GM19023 (cell line): Measurements from ENCODE around the gene GLT6D1.

Experiments used
- ATAC-seq: cut with Tn5 transposase; IDR thresholded peaks from one replicate; pipeline ENCODE4 v1.9.1; 2021; ENCODE audit warnings: mild to moderate bottlenecking, moderate library complexity; ENCODE audit not compliant: unreplicated experiment

GLT6D1 gene

DNA sequence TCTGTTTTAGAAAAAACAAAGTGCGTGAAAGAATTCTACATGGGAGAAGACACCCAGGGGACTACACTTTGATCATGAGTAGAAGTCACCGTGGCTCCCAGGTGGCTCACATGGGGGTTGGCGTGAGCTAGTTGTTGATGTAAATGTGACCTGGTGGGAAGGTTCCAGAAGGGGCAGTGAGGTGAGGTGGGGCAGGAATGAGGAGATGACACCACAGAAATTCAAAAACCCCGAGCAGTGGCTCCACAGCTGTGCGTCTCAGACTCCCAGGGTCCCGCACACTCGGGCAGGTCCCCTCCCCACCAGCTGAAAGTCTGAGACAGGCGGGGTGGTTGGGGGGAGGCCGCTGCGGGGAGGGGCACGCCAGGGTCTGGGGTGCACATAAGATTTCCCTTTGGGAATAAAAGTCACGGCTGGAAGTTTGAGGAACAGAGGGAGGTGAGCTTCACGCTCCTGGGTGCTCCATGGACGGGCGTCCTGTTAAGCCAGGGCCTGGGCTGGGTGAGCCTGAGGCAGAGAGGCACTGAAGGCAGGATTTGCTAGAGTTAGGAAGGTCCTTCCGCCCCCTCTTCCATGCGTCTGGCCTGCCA is 29.9 kb downstream of the GLT6D1 start:
- no peak for ATAC-seq

DNA sequence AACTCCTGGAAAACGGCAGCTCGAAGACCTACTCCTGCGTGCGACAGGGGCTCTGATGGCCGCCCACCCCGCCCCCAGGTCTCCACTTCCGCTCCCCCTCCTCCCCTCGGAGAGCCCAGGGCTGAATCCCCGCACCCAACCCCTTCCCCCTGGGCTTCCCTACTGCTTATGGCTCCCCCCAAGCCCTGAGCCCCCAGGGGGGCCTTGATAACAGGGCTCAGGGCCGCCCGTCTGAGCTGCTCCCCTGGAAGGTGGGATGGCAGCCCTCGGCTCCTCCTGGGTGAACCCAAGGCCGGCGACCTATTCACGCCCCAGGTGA is 30.4 kb downstream of the GLT6D1 start:
- no peak for ATAC-seq

DNA sequence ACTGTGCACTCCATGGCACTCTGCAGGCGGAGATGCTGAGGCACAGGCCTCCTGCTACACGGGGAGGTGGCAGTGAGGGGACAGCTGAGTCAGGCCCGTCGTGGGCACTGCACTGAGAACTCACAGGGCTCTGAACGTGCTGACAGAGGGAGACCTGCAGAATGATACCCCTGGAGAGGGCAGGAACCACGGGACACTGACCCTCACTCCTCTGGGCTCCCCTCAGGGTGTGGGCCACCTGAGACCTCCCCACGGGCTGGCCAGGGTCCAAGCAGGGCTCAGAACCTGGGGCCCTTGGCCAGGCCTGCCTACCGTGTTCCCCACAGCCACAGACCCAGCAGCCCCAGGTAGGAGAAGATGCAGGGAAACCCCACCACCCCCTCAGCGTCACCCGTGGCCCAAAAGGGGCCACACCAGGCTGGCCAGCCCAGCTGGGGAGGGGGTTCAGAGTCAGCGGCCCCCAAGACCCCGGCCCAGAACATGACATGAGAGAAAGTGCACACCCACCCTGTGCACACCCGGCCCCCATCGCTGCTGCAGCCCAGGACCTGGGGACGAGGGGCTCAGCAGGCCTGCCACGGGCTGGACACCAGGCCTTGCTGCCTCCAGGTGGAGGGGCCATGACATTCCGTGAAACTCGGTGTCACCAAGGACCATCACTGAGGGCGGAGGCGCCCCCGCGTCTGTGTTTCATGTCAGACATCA is 30.9 kb downstream of the GLT6D1 start:
- ATAC-seq = no peak

DNA sequence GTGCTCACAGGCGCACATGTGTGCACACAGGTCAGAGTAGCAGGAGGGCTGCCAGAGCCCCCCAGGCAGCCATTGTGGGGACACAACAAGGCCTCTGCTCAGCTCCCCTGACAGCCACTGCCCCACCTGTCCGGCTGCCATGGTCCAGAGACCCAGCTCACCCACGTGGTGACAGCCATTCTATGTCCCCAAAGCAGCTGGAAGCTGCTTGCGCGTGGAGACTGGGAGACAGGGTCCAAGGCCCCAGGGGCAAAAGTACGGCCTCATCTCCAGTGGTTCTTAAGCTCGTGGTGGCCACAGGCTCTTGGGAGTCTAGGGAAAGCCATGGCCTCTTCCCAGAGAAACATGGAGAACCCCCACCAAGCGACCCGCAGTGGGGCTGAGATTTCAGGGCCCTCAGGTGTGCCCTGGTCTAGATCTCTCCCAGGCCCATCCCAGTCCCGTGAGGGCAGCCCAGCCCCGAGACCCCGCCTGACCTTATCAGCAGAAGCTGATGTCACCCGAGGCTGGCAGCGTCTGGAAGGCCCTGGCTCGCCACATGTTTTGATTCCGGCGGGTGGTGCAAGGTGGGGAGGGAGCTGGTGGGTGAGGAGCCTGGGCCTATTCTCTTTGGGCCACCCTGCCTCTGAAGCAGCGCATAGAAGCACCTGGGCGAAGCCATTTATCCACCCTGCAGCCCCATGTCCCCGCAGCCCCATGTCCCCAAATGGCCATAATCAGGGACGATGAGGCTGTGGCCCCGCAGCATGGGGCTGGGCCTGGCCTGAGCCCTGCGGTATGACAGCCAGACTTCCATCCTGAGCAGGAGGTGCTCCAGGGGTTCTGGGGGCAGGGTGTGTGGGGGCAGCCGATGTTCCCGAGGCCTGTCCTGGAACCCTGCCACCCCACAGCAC is 31.7 kb downstream of the GLT6D1 start:
- no peak for ATAC-seq

DNA sequence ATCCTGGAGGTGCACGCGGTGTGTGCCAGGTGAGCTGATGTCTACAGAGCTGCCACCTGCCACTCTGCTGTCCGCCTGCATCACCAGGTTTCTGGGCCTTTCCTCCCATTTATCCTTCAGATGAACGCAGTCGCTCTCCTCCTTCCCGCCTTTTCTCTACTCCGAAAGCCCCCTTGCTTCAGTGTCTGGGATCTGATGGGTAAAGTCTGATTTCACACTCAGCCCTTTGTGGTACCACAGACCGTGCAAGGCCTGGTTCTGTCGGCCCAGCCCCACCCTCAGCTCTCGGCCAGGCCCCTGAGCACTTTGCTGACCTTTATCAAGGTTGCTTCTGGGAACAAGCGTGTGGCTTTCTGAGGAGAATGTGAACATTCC is 32.5 kb downstream of the GLT6D1 start:
- ATAC-seq = no peak

DNA sequence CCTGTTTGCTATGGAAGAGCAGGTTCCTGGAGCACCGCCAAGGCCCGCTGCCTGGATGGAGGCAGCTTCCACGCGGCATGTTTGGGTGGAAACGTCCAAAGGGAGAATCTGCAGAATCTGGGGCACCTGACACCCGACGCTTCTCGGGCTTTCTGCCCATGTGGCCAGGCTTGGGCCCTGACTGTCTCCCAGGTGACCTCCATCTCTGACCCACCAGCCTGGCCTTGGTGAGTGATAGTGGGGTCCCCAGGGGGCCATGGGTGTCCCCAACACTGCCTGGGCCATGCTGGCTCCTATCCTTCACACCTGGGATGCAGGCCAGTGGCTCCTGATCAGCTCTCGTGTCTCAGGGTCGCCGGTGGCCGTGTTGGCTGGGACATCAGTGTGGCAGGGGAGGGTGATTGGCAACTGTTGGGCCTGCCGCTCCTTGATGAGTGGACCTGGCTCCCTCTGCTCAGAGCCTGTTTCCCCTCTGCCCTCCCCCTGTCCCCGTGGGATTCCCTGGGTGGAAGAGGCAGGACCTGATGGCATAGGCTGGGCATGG is 34.0 kb downstream of the GLT6D1 start:
- no peak for ATAC-seq

DNA sequence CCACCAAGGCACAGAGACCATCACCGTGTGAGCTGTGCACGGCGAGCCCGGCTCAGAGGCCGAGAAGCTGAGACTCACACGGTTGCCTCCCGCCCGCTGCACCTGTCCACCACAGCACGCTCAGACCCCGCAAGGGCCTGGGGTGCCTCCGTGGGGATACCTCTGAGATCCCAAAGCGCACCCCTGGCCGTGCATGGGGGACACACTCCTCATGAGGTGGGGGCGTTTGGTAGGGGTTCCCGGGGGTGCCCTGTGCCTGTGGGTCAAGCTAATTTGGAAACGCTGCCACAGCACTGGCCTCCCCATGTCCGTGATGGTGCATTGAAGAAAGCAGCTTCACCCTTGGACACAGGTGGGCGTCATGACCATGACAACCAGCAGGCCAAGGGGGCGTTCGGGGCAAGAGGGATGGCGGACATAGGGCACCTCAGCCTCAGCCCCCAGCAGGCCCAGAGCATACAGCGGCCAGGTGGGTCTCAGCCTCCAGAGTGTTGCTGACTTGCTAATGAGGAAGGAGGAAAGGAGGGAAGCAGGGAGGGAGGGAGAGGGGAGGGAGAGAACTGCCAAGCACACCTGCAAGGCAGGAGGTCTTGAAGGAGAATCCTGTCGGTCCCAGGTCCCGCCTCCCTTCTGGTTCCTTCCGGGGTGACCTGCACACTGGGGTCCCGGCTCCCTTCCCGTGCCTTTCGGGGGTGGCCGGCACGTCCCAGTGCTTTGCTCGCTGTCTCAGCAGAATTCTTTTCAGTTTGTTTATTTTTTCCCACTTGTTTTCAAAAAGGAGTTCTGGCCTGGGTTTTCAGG is 34.7 kb downstream of the GLT6D1 start:
- ATAC-seq = no peak

DNA sequence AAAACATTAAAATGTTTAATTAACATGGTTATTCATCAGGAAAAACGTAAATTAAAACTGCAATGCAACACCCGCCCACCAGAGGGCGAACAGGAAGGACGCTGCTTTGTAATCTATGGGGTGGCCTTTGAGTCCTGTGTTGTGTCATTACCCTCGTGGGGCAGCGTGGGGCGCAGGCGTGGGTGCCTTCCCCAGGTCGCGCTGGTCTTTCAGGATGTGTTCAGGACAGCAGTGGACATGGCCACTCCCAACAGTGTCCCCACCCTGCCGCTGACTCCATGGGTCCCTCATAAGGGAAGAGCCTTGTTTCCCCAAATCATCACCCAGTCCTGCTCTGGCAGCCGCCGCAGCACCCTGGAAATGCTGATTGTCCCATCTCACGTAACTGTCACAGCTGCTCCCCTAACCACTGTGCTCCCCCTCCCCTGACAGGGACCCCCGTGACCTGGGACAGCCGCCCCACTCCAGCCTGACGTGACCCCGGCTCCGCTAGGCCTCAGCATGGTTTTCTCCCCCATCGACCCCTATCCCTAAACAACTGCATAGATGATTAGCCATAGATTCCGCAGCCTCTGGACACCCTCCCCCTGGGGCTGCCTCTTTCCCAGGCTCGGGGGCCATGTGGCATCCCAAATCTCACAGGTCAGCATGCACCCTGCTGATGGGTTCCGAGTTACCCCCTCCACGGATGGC is 36.4 kb downstream of the GLT6D1 start:
- no peak for ATAC-seq

DNA sequence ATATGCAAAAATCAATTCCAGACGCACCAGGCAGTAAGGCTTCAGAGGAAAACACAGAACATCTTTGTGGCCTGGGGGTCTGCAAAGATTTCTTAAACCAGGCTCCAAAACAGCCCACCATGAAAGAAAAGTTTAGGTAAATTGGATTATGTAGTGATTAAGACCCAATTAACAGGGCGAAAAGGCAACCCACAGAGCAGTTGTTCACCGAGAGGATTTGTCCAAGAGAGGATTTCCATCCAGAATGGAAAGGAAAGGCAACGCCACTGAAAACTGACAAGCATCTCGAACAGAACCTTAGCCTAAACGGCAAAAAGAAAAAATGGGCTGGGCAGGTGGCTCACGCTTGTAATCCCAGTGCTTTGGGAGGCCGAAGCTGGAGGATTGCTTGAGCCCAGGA is 37.4 kb downstream of the GLT6D1 start:
- ATAC-seq = no peak

DNA sequence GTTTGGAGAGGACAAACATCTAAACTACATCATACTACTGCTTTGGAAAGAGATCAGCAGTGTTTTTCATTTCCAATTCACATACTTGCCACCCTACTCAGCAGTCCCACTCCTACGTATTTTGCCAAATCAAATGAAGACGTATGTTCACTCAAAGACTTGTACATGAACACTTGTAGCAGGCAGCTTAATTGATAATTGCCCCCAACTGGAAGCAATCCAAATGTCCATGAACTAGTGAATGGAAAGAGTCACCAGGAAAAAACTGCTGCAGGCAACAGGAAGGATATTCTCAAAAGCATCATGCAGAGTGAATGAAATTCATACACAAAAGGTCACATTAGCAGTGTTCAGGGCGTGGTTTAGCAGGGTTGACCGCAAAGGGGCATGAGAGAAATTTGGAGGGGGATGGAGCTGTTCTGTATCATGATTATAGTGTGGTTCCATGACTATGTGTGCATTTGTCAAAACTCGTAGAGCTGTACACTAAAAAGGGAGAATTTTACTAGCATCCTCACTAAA is 39.0 kb downstream of the GLT6D1 start:
- ATAC-seq = no peak

DNA sequence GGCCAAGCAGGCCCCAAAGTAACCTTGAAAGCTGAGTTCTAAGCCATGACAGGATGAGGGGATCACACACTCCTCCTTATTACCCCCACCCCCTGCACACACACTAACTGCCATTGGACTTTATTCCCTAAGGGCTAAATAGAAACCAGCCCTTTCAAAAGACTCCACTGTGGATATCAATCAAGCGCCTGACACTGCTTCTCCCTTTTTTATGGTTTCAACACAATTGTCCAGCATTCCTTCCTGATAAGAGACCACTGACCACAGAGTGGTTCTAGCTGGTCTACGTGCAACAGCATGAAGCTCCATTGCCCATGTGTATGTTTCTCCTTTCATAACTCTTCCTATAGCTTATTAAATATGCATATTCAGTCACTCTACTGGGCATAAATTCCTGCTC is 43.1 kb downstream of the GLT6D1 start:
- no peak for ATAC-seq

DNA sequence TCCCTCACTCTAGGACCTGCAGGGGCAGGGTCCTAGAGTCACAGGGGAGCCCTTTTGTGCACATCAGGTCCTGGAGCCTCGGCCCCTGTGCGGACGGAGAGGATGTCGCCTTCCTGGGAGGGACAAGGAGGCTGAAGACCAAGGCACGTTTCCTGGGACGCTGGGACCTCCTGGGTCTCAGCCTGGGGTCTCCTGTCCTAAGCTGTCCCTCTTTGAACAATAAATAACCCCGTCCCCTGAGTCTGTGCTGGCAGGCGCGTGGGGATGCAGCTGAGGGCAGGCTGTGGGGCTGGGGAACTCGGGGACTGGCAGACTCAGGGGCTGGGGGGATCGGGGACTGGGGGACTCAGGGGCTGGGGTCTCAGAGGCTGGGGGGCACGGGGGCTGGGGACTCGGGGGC is 46.7 kb downstream of the GLT6D1 start:
- ATAC-seq = no peak

DNA sequence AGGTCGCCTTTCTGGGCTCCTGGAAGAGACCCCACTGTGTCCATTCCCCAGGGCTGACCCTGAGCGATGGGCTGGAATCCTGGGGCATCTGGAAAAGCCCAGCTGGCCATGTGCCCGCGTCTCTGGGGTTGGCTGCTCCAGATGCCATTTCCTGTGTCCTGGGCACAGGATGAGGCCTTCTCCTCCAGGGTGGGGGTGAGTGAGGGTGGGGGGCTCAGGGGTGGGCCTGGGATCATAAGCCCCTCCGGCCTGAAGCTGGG is 47.1 kb downstream of the GLT6D1 start:
- ATAC-seq = no peak

DNA sequence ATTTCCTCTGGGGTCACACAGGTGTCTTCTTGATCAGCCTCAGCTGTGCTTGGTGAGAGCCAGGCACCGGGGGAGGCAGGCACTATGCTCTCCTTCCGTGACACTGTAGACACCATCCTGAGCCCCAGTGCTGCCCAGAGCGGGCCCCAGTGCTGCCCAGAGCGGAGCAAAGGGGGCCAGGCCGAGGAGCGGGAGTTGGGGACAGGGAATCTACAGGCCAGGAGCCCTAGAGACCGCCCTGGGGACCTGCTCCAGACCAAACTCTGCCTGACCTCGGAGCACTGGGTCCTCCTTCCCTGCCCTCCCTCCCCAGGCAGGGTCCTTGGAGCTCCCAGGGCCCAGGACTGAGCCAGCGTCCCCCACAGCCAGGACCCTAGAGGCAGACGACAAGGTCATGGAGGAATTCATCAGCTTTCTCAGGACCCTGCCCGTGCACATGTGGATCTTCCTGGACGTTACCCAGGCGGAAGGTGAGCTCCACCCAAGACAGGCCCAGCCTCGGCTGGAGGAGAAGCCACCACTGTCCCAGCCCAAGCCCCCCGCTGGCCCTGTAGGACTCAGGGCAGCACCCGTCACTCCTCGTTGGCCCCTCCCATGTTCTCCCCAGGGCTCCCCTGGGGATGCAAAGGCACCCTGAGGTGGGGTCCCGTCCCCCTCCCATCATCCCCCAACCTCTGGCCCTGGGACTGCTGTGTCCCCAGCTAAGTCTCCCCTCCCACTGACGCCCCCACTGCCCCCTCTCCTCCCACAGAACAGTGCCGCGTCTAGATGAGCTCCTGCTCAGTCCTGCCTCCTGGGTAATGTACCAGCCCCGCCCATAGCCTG is 47.6 kb downstream of the GLT6D1 start:
- no peak for ATAC-seq

DNA sequence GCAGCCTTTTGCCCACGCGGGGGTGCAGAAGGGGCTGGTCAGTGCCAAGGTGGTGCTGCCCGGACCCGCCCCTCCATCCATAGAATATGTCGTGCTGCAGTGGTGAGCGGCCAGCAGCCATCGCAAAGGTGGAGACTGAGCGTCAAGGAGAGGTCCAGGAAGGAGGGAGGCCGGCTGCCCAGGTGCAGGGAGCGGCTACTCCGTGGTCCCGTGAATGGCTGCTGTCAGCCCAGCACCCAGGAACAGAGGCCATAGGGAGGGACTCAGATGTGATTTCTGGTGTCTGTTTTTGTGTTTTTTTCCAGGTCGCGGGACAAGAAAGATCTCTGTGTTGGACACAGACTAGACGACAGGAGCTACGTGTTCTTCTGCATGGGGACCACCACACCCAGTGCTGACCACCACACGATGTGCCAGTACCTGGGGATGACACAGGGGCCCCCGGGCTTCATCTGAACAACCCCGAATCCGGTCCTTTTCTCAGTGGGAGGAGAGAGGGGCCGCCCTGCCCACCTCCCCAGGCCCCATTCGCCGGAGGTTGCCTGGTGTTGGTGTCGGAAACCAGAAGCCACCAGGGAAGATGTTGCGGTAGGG is 48.8 kb downstream of the GLT6D1 start:
- no peak for ATAC-seq

DNA sequence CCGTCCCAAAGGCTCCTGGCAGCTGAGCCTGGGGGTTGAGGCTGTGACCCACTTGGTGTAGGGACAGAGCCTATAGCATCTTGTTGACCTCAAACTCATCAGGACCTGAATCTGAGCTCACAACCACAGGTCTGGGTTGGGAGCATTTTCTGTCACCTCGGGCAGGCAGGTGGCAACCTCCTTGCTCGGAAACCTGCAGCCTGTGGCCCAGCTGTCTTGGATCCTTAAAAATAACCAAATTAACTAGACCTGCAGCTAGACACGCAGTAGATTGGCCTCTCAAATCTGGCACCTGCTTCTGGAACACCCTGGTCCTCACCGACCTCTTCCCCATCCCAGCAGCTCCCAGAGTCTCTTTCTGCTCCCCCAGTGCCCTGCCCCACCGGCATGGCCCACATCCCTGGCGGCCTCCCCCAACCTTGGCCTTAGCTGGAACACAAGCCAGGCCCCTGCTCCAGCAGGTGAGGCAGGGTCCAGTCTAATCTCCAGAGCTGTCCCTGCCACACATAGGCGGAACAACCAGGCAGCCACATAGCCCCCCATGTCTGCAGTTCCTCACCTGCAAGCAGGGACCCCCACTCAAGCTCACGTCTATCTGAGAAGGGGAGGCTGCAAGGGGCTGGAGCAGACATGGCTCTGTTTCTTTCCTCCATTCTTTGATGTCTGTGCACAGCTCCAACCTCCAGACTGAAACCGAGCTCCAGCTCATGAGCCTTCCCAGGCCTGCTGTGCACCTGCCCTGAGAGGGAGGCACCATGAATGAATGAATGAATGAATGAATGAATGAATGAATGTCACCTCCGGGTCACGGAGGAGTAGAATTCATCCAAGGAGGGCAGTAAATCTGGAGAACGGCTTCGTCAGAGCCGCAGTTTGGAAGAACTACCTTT is 49.5 kb downstream of the GLT6D1 start:
- ATAC-seq = no peak

DNA sequence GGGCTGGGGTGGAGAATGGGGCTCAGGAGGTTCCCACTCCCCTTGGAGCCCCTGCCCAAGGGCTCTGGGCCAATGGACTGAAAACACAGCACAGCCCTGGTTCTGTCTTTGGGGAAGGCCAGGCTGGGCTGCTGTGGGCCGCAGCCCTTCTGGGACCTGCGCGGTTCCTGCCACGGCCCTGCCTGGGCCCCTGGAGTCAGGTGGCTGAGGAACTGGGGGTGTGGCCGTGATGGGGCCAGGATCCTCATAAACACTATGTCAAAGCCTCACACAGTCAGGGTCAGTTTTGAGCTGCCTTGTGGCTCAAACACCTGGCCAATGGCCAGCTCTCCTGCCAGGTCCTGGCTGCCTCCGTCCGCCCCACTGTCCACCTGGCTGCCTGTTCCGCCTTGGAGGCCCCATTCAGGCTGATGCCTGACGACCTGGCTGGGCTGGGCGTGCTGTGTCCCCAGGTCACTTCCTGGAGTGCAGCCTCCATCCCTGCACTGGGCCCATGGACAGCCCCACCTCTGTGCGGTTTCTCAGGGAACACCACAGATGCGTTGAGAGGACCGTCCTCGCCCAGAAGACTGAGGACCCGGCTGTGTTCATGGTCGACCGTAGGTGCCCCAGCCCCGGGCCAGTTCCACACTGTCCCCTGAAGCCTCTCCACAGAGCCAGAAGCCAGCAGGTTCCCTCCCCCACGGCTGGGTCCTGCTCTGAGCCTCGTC is 50.3 kb downstream of the GLT6D1 start:
- ATAC-seq = no peak

DNA sequence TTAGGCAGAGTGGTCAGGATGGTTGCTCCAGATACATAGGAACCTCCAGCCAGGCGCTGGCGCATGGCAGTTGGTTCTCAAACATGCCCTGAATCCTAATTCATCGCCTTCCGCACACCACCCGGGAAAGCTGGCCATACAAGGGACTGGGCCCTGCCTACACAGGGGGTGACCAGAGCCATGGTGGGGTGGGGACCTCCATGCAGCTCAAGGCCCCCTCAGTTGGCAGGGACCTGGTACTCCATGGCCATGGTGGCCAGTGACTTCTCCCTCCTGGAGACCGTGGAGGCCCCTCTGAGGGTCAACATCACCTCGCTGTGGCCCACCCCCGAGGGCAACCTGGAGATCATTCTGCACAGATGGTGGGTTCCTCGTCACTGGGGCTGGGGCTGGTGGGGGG is 51.0 kb downstream of the GLT6D1 start:
- no peak for ATAC-seq
